BE2C (cell line): Measurements from ENCODE around the gene ASAP2.

Source experiments
- DNase-seq: peaks from one replicate; pipeline ENCODE4 v3.0.0-alpha.2; 2020
- H3K27me3 ChIP-seq: fragments of 250-450 bp; sonication (Bioruptor Pico); 2 replicates; pipeline ENCODE4 v1.5.1; 2020; ENCODE audit warnings: mild to moderate bottlenecking
- H3K36me3 ChIP-seq: fragments of 250-450 bp; sonication (Bioruptor Pico); 2 replicates; pipeline ENCODE4 v1.5.1; 2020; ENCODE audit warnings: mild to moderate bottlenecking
- H3K4me1 ChIP-seq: fragments of 250-450 bp; sonication (Bioruptor Pico); 2 replicates; pipeline ENCODE4 v1.5.1; 2020
- H3K4me3 ChIP-seq: 2 replicates; pipeline ENCODE4 v1.5.1; 2011; ENCODE audit warnings: low read depth, low read length
- H3K9me3 ChIP-seq: fragments of 250-450 bp; sonication (Bioruptor Pico); 2 replicates; pipeline ENCODE4 v1.5.1; 2020
- TF ChIP-seq, protein P1 (sequence below): IDR thresholded peaks from 2 replicates; pipeline ENCODE4 v1.5.1; 2012; ENCODE audit warnings: mild to moderate bottlenecking, low read depth, low read length

Gene ASAP2

DNA sequence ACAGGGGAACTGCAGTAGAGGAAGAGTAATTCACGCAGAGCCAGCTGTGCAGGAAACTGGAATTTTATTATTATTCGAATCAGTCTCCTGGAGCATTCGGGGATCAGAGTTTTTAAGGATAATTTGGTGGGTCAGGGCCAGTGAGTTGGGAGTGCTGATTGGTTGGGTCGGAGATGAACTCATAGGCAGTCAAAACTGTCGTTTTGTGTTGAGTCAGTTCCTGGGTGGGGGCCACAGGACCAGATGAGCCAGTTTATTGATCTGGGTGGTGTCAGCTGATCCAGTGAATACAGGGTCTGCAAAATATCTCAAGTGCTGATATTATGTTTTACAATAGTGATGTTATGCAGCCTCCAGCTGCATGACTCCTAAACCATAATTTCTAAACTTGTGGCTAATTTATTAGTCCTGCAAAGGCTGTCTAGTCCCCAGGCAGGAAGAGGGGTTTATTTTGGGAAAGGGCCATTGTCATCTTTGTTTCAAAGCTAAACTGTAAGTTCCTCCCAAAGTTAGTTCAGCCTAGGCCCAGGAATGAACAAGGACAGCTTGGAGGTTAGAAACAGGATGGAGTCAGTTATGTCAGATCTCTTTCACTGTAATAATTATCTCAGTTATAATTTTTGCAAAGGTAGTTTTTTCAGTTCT, 67.0 kb downstream of the ASAP2 start:
- Histone ChIP-seq H3K4me1 (peaks cover 8% of the 10 kb centered on the region), H3K9me3 (no peaks in the 10 kb centered on the region), H3K27me3 (no peaks in the 10 kb centered on the region), H3K36me3 (no peaks in the 10 kb centered on the region), H3K4me3 (no peak overlapping the region)
- DNase-seq = no peak
- TF ChIP-seq, protein P1, sequence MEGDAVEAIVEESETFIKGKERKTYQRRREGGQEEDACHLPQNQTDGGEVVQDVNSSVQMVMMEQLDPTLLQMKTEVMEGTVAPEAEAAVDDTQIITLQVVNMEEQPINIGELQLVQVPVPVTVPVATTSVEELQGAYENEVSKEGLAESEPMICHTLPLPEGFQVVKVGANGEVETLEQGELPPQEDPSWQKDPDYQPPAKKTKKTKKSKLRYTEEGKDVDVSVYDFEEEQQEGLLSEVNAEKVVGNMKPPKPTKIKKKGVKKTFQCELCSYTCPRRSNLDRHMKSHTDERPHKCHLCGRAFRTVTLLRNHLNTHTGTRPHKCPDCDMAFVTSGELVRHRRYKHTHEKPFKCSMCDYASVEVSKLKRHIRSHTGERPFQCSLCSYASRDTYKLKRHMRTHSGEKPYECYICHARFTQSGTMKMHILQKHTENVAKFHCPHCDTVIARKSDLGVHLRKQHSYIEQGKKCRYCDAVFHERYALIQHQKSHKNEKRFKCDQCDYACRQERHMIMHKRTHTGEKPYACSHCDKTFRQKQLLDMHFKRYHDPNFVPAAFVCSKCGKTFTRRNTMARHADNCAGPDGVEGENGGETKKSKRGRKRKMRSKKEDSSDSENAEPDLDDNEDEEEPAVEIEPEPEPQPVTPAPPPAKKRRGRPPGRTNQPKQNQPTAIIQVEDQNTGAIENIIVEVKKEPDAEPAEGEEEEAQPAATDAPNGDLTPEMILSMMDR = no peak

DNA sequence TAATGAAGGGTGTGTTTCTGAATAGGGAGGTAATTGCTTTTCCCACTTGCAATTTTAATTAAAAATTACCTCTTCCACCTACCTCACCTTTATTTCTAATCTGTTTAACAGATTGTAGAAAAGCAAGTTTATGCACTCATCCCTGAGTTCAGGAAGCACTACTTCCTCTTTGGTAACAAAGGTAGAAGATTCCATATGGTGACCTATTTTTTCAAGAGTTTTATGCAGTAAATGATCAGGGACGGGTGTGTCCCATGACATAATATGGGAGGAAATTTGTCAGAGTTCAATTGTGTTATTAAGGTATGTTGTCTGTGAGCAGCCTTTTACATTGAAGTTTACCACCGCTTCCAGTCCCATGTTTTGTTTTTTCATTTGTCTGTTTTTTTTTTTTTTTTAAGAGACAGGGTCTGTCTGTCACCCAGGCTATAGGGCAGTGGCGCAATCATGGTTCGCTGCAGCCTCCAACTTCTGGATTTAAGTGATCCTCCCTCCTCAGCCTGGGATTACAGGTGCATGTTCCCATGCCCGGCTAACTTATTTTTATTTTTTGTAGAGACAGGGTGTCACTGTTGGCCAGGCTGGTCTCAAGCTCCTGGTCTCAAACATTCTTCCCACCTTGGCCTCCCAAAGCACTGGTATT, 68.2 kb downstream of the ASAP2 start:
- no peaks in the 10 kb centered on the region for H3K9me3 ChIP-seq
- no peaks in the 10 kb centered on the region for H3K36me3 ChIP-seq
- H3K4me3 ChIP-seq = no peak overlapping the region
- DNase-seq = no peak
- TF ChIP-seq, protein P1 = no peak
- H3K4me1 ChIP-seq = peaks cover 8% of the 10 kb centered on the region
- no peaks in the 10 kb centered on the region for H3K27me3 ChIP-seq

DNA sequence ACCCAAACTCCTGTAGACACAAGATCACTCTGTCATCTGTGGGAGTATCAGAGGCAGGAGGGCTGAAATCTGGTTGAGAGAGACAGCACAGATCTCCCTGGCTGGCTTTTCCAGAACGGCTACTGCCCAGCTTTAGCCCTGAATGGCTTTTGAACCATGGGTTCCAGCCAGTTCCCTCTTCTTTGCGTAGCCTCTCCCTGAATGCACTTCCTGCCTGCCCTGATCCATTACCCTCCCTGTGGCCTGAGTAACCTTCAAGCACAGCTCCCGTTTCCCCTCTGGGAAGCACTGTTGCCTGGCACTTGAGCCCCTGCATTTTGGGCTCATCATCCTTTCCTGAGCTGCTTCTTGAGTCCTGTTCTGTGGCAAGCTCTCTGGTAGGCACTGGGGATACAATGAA, 68.8 kb downstream of the ASAP2 start:
- no peaks in the 10 kb centered on the region for H3K9me3 ChIP-seq
- DNase-seq = no peak
- no peak overlapping the region for H3K4me3 ChIP-seq
- H3K27me3 ChIP-seq = no peaks in the 10 kb centered on the region
- peaks cover 8% of the 10 kb centered on the region for H3K4me1 ChIP-seq
- TF ChIP-seq, protein P1 = no peak
- no peaks in the 10 kb centered on the region for H3K36me3 ChIP-seq

DNA sequence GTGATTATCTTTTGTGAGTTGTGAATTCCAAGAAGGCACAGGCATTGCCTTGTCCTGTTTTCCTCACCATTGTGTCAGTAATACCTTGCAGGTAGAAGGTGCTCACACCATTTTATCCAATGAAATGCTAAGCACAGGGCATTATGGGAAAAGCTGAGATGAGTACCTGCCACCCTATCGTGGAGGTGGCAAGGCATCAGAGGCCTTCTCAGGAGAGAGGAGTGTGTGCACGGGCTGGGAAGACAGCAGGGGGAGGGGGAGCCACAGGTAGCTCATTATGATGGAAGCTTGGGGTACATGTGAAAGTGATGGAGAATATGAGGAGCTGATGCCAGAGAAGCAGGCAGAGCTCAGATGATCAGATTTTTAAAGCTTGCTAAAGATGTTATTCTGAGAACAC, 69.5 kb downstream of the ASAP2 start:
- TF ChIP-seq, protein P1 = no peak
- DNase-seq = no peak
- Histone ChIP-seq H3K4me3 (no peak overlapping the region), H3K36me3 (no peaks in the 10 kb centered on the region), H3K27me3 (no peaks in the 10 kb centered on the region), H3K4me1 (peaks cover 8% of the 10 kb centered on the region), H3K9me3 (no peaks in the 10 kb centered on the region)

DNA sequence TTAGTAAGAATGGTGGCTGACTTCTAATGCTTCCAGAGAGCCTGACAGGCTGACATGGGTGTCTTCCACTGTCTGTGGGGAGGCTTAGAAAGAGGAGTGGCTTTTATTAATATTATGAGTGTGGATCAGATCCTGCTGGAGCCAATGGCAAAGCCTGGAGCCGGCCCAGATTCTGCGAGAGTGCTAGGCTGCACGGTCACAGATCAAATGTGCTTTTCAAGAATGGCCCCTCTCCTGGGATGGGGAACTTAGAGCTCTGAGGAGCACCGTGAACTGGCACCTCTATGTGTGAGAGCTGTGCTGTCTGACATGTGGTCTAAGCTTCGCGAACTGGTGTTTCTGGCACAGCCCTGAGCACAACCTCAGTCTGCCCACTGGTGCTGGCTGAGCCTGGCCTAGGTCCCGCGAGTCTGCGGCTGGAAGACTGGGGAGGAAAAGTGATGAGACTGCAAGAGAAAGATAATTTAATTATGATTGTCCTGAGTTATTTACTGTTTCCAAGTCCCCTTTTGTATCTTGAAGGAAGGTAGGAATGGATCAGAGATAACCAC, 70.4 kb downstream of the ASAP2 start:
- Histone ChIP-seq H3K4me3 (no peak overlapping the region), H3K9me3 (no peaks in the 10 kb centered on the region), H3K4me1 (peaks cover 8% of the 10 kb centered on the region), H3K36me3 (no peaks in the 10 kb centered on the region), H3K27me3 (no peaks in the 10 kb centered on the region)
- TF ChIP-seq, protein P1 = no peak
- peak; percentile 46 for DNase-seq

DNA sequence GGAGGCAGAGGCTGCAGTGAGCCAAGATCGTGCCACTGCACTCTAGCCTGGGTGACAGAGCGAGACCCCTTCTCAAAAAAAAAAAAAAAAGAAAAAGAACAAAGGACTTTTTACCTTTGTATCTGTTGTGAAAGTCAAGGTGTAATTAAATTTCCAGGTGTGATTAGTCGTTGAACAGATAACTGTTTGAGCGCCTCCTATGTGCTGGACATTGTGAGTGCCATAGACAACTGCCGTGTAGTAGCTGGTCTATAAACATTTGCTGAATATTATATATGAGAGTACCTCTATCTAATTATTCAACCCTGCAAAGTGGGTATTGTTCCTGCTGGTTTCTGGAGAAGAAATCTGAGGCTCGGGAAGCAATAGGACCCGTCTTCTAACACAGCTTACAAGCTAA, 71.8 kb downstream of the ASAP2 start:
- H3K4me1 ChIP-seq = peaks cover 8% of the 10 kb centered on the region
- no peaks in the 10 kb centered on the region for H3K36me3 ChIP-seq
- DNase-seq = no peak
- H3K27me3 ChIP-seq = no peaks in the 10 kb centered on the region
- no peak overlapping the region for H3K4me3 ChIP-seq
- TF ChIP-seq, protein P1 = no peak
- no peaks in the 10 kb centered on the region for H3K9me3 ChIP-seq
